OCI-LY1 (cell line): ENCODE measurements around the gene ATG7.

Experiments
- EZH2 ChIP-seq: fragments of 200-600 bp; sonication (generic), shearing (Covaris generic); IDR thresholded peaks from 2 replicates; pipeline ENCODE4 v1.8.0; 2017; ENCODE audit warnings: borderline replicate concordance, mixed run types, mild to moderate bottlenecking, antibody characterized with exemption, low read length, moderate library complexity, mixed read lengths
- TF ChIP-seq, protein P1 (sequence below): fragments of 200-600 bp; sonication (generic), shearing (Covaris generic); IDR thresholded peaks from 2 replicates; pipeline ENCODE4 v1.5.1; 2017; ENCODE audit warnings: mild to moderate bottlenecking, antibody characterized with exemption, low read length, moderate library complexity, mixed read lengths

DNA sequence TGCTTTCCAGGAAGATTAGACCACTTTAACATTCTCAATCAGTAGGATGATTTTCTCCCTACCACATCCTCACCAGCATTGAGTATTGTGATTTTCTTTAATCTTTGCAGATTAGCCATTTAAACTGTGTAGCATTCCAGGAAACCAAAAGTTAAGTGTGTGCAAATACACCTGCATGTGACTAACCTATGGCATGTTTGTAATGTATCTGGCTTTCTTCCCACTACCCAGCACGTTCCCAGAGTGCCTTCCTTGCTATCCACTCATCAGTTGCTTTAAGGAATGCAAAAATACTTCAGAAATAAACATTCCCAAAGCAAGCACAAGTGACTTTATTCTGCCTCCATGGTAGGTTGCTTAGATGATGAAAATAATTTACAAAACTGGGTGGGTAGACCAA, 74.2 kb downstream of the ATG7 start:
- TF ChIP-seq, protein P1, sequence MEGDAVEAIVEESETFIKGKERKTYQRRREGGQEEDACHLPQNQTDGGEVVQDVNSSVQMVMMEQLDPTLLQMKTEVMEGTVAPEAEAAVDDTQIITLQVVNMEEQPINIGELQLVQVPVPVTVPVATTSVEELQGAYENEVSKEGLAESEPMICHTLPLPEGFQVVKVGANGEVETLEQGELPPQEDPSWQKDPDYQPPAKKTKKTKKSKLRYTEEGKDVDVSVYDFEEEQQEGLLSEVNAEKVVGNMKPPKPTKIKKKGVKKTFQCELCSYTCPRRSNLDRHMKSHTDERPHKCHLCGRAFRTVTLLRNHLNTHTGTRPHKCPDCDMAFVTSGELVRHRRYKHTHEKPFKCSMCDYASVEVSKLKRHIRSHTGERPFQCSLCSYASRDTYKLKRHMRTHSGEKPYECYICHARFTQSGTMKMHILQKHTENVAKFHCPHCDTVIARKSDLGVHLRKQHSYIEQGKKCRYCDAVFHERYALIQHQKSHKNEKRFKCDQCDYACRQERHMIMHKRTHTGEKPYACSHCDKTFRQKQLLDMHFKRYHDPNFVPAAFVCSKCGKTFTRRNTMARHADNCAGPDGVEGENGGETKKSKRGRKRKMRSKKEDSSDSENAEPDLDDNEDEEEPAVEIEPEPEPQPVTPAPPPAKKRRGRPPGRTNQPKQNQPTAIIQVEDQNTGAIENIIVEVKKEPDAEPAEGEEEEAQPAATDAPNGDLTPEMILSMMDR = no peak
- TF ChIP-seq EZH2 = no peak
